Jurkat, Clone E6-1 (cell line): ENCODE results near the gene GALNT15. TPM values are rescaled to one million over a fixed set of nuclear protein-coding genes. Genes with fewer than 3 reads are reported as not detected.

ENCODE experiments used
- DNase-seq: peaks from one replicate; pipeline ENCODE4 v3.0.0-alpha.2; 2011; ENCODE audit warnings: low read depth, low spot score
- H3K4me3 ChIP-seq: 2 replicates; pipeline ENCODE4 v1.5.1; 2011; ENCODE audit warnings: mild to moderate bottlenecking, low read length, control low read depth, moderate library complexity
- polyA plus RNA-seq: library from polyadenylated mRNA; unstranded; fragments of >200 nt; gene quantifications from one replicate; pipeline ENCODE4 v1.2.1, GENCODE V29; 2012; ENCODE audit warnings: missing spikeins; ENCODE audit not compliant: insufficient read length, insufficient read depth

GALNT15 gene
- polyA plus RNA-seq: not detected

GRCh38 chr3:16174389-16174788 is at the start of gene GALNT15:
TSS of gene GALNT15 (plus strand) at chr3:16174680. CDS start at chr3:16175152, 472 bp downstream.
- no peak for DNase-seq
- H3K4me3 ChIP-seq: no peak within 1 kb of the TSS

- DNase-seq: no peak
- H3K4me3 ChIP-seq: no peak overlapping the region
Measured at GRCh38 chr3:16126634-16127033, 47.8 kb upstream of the GALNT15 start.

- H3K4me3 ChIP-seq: no peak overlapping the region
Measured at GRCh38 chr3:16127249-16127648, 47.2 kb upstream of the GALNT15 start.

GRCh38 chr3:16130066-16130465 is 44.4 kb upstream of the GALNT15 start:
- H3K4me3 ChIP-seq: no peak overlapping the region
- no peak for DNase-seq

More at GRCh38 chr3:16127249-16127648, 47.2 kb upstream of the GALNT15 start:
- no peak for DNase-seq

- DNase-seq: no peak
- no peak overlapping the region for H3K4me3 ChIP-seq
Measured at GRCh38 chr3:16132190-16132589, 42.3 kb upstream of the GALNT15 start.

GRCh38 chr3:16132928-16133327 is 41.6 kb upstream of the GALNT15 start:
- DNase-seq: no peak
- H3K4me3 ChIP-seq: no peak overlapping the region

- no peak overlapping the region for H3K4me3 ChIP-seq
- DNase-seq: no peak
Measured at GRCh38 chr3:16134173-16134928, 40.1 kb upstream of the GALNT15 start.

- no peak overlapping the region for H3K4me3 ChIP-seq
- DNase-seq: no peak
Measured at GRCh38 chr3:16136055-16136454, 38.4 kb upstream of the GALNT15 start.

- H3K4me3 ChIP-seq: no peak overlapping the region
- no peak for DNase-seq
Measured at GRCh38 chr3:16137044-16137443, 37.4 kb upstream of the GALNT15 start.

GRCh38 chr3:16137977-16138376 is 36.5 kb upstream of the GALNT15 start:
- DNase-seq: no peak
- H3K4me3 ChIP-seq: no peak overlapping the region

GRCh38 chr3:16140116-16140893 is 34.2 kb upstream of the GALNT15 start:
- H3K4me3 ChIP-seq: no peak overlapping the region
- DNase-seq: no peak

- no peak for DNase-seq
- no peak overlapping the region for H3K4me3 ChIP-seq
Measured at GRCh38 chr3:16140894-16141285, 33.6 kb upstream of the GALNT15 start.

GRCh38 chr3:16142350-16143025 is 32.0 kb upstream of the GALNT15 start:
- no peak for DNase-seq

GRCh38 chr3:16143861-16144447 is 30.5 kb upstream of the GALNT15 start:
- no peak for DNase-seq
- no peak overlapping the region for H3K4me3 ChIP-seq

More at GRCh38 chr3:16142350-16143025, 32.0 kb upstream of the GALNT15 start:
- no peak overlapping the region for H3K4me3 ChIP-seq

GRCh38 chr3:16145176-16145575 is 29.3 kb upstream of the GALNT15 start:
- no peak for DNase-seq
- no peak overlapping the region for H3K4me3 ChIP-seq

GRCh38 chr3:16146015-16146730 is 28.3 kb upstream of the GALNT15 start:
- DNase-seq: no peak
- no peak overlapping the region for H3K4me3 ChIP-seq

GRCh38 chr3:16147220-16147994 is 27.1 kb upstream of the GALNT15 start:
- DNase-seq: no peak
- H3K4me3 ChIP-seq: no peak overlapping the region

- DNase-seq: no peak
- no peak overlapping the region for H3K4me3 ChIP-seq
Measured at GRCh38 chr3:16148213-16148612, 26.3 kb upstream of the GALNT15 start.
